Mammary epithelial cell (primary cell): ENCODE results near the gene CCDC69.

Source experiments
- EZH2 ChIP-seq: IDR thresholded peaks from 2 replicates; pipeline ENCODE4 v1.6.1; 2012; ENCODE audit warnings: low read length, inconsistent platforms, borderline replicate concordance
- TF ChIP-seq, protein P1 (sequence below), 2 donors: IDR thresholded peaks in 1 of 2; conservative IDR thresholded peaks in 1 of 2; 2 replicates each; pipeline ENCODE4 v1.5.1; 2011 to 2012; ENCODE audit warnings: inconsistent platforms in 2 of 2, low read length in 2 of 2, mild to moderate bottlenecking in 2 of 2, control low read depth in 1 of 2, low read depth in 1 of 2; ENCODE audit not compliant: insufficient read depth in 1 of 2; ENCODE audit errors: extremely low read depth in 1 of 2

DNA sequence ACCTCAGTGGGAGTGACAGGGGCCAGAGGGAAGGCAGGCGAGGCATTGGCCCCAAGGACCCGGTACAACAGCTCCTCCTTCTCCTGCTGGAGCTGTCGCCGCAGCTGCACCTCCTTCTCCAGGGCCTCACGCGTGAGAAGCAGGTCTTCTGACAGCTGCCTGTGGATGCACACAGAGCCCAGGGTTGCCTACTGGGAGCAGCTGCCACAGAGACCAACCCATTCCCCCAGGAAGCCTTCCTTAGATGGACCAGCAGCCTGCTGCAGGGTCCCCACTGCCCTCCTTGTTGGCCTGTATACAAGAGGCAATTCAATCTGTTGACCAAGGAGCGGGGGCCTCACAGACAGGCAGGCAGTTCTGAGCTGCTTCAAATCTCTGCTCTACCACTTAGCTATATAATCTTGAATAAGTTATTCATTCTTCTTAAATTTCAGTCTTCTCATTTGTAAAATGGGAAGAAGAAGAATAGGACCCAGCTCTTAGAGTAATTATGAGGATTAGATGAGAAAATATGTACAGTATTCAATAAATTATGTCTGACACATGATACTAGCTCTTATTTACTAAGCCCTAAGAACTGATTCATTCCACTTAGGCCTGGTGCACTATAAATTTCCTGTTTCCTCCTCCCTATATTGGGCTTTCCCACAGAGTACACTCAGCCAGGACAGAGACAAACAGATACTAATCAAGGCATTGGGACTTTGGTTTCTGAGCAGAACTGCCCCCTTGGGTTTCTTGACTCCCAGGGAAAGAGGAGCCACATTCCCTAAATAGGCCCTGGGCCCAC lies 40.2 kb downstream of the CCDC69 start:
- TF ChIP-seq, protein P1, sequence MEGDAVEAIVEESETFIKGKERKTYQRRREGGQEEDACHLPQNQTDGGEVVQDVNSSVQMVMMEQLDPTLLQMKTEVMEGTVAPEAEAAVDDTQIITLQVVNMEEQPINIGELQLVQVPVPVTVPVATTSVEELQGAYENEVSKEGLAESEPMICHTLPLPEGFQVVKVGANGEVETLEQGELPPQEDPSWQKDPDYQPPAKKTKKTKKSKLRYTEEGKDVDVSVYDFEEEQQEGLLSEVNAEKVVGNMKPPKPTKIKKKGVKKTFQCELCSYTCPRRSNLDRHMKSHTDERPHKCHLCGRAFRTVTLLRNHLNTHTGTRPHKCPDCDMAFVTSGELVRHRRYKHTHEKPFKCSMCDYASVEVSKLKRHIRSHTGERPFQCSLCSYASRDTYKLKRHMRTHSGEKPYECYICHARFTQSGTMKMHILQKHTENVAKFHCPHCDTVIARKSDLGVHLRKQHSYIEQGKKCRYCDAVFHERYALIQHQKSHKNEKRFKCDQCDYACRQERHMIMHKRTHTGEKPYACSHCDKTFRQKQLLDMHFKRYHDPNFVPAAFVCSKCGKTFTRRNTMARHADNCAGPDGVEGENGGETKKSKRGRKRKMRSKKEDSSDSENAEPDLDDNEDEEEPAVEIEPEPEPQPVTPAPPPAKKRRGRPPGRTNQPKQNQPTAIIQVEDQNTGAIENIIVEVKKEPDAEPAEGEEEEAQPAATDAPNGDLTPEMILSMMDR (conservative IDR thresholded peaks at IDR 0.05 in 1 of 2, IDR thresholded peaks at IDR 0.05 in 1 of 2; ENCODE audit: extremely low read depth in 1 of 2, insufficient read depth in 1 of 2, low read depth in 1 of 2, low read length in 2 of 2) = no peak
- TF ChIP-seq EZH2 = no peak
